OCI-LY7 (cell line): ENCODE data around the gene C9orf57.

ENCODE experiments used
- EZH2phosphoT487 ChIP-seq: fragments of 200-600 bp; sonication (generic); IDR thresholded peaks from 2 replicates; pipeline ENCODE4 v1.6.1; 2018; ENCODE audit warnings: low read depth, borderline replicate concordance, mild to moderate bottlenecking, mixed run types, antibody characterized with exemption, low read length, moderate library complexity, mixed read lengths
- TF ChIP-seq, protein P1 (sequence below): fragments of 200-600 bp; sonication (generic); conservative IDR thresholded peaks from 2 replicates; pipeline ENCODE4 v1.5.1; 2014; ENCODE audit warnings: mild to moderate bottlenecking, antibody characterized with exemption, low read length, moderate library complexity, mixed read lengths

DNA sequence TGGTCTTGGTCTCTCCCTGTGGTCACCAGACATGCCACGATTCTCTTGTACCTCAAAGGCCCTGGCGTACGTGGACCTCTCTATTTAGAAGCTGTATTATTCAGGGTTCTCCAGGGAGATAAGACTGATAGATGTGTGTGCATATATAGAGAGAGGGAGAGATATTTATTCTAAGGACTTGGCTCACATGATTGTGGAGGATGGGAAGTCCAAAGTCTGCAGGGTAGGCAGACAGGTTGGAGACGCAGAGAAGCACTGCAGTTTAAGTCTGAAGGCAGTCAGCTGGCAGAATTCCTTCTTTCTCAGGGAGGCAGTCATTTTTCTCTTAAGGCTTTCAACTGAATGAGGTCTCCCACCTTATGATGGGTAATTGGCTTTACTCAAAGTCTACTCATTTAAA, 16.3 kb downstream of the C9orf57 start:
- TF ChIP-seq, protein P1, sequence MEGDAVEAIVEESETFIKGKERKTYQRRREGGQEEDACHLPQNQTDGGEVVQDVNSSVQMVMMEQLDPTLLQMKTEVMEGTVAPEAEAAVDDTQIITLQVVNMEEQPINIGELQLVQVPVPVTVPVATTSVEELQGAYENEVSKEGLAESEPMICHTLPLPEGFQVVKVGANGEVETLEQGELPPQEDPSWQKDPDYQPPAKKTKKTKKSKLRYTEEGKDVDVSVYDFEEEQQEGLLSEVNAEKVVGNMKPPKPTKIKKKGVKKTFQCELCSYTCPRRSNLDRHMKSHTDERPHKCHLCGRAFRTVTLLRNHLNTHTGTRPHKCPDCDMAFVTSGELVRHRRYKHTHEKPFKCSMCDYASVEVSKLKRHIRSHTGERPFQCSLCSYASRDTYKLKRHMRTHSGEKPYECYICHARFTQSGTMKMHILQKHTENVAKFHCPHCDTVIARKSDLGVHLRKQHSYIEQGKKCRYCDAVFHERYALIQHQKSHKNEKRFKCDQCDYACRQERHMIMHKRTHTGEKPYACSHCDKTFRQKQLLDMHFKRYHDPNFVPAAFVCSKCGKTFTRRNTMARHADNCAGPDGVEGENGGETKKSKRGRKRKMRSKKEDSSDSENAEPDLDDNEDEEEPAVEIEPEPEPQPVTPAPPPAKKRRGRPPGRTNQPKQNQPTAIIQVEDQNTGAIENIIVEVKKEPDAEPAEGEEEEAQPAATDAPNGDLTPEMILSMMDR: no peak
- TF ChIP-seq EZH2phosphoT487: no peak
